SK-N-SH treated with all-trans-retinoic acid at 6 μM for 48 hours (cell line): Measurements from ENCODE around the gene PTPMT1.

Experiments used
- ATAC-seq: fragments of 200-7000 bp; cut with Tn5 transposase; 3 replicates; pipeline ENCODE4 v1.9.1; 2020; ENCODE audit warnings: mild to moderate bottlenecking, moderate library complexity
- ARNTL ChIP-seq: fragments of 450-650 bp; formaldehyde crosslinking; IDR thresholded peaks from 2 replicates; pipeline ENCODE4 v1.5.0; 2020; ENCODE audit warnings: low read depth, mild to moderate bottlenecking, moderate library complexity, borderline replicate concordance
- BACH2 ChIP-seq: fragments of 250-450 bp; sonication (Bioruptor Pico); IDR thresholded peaks from 2 replicates; pipeline ENCODE4 v1.9.0; 2021; ENCODE audit warnings: mild to moderate bottlenecking, borderline replicate concordance
- CSDC2 ChIP-seq: fragments of 250-450 bp; sonication (Bioruptor Pico); IDR thresholded peaks from 2 replicates; pipeline ENCODE4 v1.5.0; 2020; ENCODE audit warnings: mild to moderate bottlenecking, moderate library complexity
- ESRRG ChIP-seq: fragments of 250-450 bp; sonication (Bioruptor Pico); IDR thresholded peaks from 2 replicates; pipeline ENCODE4 v1.6.1; 2021; ENCODE audit warnings: mild to moderate bottlenecking
- GLIS3 ChIP-seq: fragments of 250-450 bp; sonication (Bioruptor Pico); IDR thresholded peaks from 2 replicates; pipeline ENCODE4 v1.5.0; 2020; ENCODE audit warnings: mild to moderate bottlenecking, moderate library complexity
- OSR1 ChIP-seq: fragments of 250-450 bp; sonication (Bioruptor Pico); IDR thresholded peaks from 2 replicates; pipeline ENCODE4 v1.8.0; 2022; ENCODE audit warnings: moderate library complexity, mild to moderate bottlenecking, inconsistent platforms
- PPARA ChIP-seq: fragments of 250-450 bp; sonication (Bioruptor Pico); IDR thresholded peaks from 2 replicates; pipeline ENCODE4 v1.5.0; 2020; ENCODE audit warnings: mild to moderate bottlenecking, borderline replicate concordance
- RARB ChIP-seq: fragments of 250-450 bp; sonication (Bioruptor Pico); IDR thresholded peaks from 2 replicates; pipeline ENCODE4 v1.8.0; 2021; ENCODE audit warnings: mild to moderate bottlenecking, moderate library complexity
- SNAI2 ChIP-seq: fragments of 250-450 bp; sonication (Bioruptor Pico); IDR thresholded peaks from 2 replicates; pipeline ENCODE4 v1.5.0; 2020; ENCODE audit warnings: mild to moderate bottlenecking, moderate library complexity
- TCF4 ChIP-seq: fragments of 250-450 bp; sonication (Bioruptor Pico); IDR thresholded peaks from 2 replicates; pipeline ENCODE4 v1.8.0; 2021; ENCODE audit warnings: mild to moderate bottlenecking, moderate library complexity, borderline replicate concordance
- TOX ChIP-seq: fragments of 250-450 bp; sonication (Bioruptor Pico); IDR thresholded peaks from 2 replicates; pipeline ENCODE4 v1.8.0; 2021; ENCODE audit warnings: mild to moderate bottlenecking, moderate library complexity, borderline replicate concordance
- ZC3H10 ChIP-seq: fragments of 250-450 bp; sonication (Bioruptor Pico); IDR thresholded peaks from 2 replicates; pipeline ENCODE4 v1.5.1; 2021; ENCODE audit warnings: mild to moderate bottlenecking, moderate library complexity
- ZFP3 ChIP-seq: fragments of 250-450 bp; sonication (Bioruptor Pico); IDR thresholded peaks from 2 replicates; pipeline ENCODE4 v1.5.0; 2020; ENCODE audit warnings: mild to moderate bottlenecking, moderate library complexity
- ZFP30 ChIP-seq: fragments of 450-650 bp; formaldehyde crosslinking; IDR thresholded peaks from 2 replicates; pipeline ENCODE4 v1.5.0; 2022; ENCODE audit warnings: mild to moderate bottlenecking, moderate library complexity
- ZNF565 ChIP-seq: fragments of 450-650 bp; formaldehyde crosslinking; conservative IDR thresholded peaks from 2 replicates; pipeline ENCODE4 v1.5.0; 2020; ENCODE audit warnings: low read depth, mild to moderate bottlenecking, moderate library complexity
- ZNF70 ChIP-seq: fragments of 450-650 bp; formaldehyde crosslinking; IDR thresholded peaks from 2 replicates; pipeline ENCODE4 v1.5.0; 2020; ENCODE audit warnings: mild to moderate bottlenecking, moderate library complexity
- ZNF8 ChIP-seq: fragments of 450-650 bp; formaldehyde crosslinking; IDR thresholded peaks from 2 replicates; pipeline ENCODE4 v1.5.0; 2020; ENCODE audit warnings: mild to moderate bottlenecking, moderate library complexity
- TF ChIP-seq, protein P1 (sequence below): fragments of 250-450 bp; sonication (Bioruptor Pico); IDR thresholded peaks from 2 replicates; pipeline ENCODE4 v1.5.0; 2020; ENCODE audit warnings: mild to moderate bottlenecking, moderate library complexity
- TF ChIP-seq, protein P2 (sequence below): fragments of 250-450 bp; sonication (Bioruptor Pico); IDR thresholded peaks from 2 replicates; pipeline ENCODE4 v1.8.0; 2021; ENCODE audit warnings: low read depth, mild to moderate bottlenecking, moderate library complexity, borderline replicate concordance
- TF ChIP-seq, protein P3 (sequence below): fragments of 250-450 bp; sonication (Bioruptor Pico); IDR thresholded peaks from 2 replicates; pipeline ENCODE4 v1.5.1; 2021; ENCODE audit warnings: mild to moderate bottlenecking, moderate library complexity
- TF ChIP-seq, protein P4 (sequence below): fragments of 250-450 bp; sonication (Bioruptor Pico); IDR thresholded peaks from 2 replicates; pipeline ENCODE4 v1.5.1; 2020; ENCODE audit warnings: low read depth, mild to moderate bottlenecking, moderate library complexity
- TF ChIP-seq, protein P5 (sequence below): fragments of 250-450 bp; sonication (Bioruptor Pico); IDR thresholded peaks from 2 replicates; pipeline ENCODE4 v1.8.0; 2020; ENCODE audit warnings: mild to moderate bottlenecking, moderate library complexity, borderline replicate concordance

The PTPMT1 gene

DNA sequence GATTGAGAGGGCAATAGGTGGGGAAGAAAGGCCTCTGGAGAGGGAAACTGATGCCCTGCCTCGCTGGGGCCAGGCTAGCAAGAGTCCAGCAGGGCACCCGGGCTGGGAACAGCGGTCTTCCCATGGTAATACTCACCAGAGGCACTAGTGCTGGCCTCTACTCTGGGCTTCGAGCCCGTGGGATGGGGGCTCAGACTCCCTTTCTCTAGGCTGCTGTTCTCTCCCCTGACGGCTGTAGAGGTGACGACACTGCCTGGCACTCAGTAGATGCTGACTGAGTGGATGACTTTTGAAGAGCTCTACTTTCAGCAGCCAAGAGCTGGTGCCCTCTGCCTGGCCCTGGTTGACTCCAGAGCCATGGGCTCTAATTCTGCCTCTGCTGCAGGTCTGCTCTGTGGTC lies 29.6 kb downstream of the PTPMT1 start (continued):
- TF ChIP-seq, protein P1, sequence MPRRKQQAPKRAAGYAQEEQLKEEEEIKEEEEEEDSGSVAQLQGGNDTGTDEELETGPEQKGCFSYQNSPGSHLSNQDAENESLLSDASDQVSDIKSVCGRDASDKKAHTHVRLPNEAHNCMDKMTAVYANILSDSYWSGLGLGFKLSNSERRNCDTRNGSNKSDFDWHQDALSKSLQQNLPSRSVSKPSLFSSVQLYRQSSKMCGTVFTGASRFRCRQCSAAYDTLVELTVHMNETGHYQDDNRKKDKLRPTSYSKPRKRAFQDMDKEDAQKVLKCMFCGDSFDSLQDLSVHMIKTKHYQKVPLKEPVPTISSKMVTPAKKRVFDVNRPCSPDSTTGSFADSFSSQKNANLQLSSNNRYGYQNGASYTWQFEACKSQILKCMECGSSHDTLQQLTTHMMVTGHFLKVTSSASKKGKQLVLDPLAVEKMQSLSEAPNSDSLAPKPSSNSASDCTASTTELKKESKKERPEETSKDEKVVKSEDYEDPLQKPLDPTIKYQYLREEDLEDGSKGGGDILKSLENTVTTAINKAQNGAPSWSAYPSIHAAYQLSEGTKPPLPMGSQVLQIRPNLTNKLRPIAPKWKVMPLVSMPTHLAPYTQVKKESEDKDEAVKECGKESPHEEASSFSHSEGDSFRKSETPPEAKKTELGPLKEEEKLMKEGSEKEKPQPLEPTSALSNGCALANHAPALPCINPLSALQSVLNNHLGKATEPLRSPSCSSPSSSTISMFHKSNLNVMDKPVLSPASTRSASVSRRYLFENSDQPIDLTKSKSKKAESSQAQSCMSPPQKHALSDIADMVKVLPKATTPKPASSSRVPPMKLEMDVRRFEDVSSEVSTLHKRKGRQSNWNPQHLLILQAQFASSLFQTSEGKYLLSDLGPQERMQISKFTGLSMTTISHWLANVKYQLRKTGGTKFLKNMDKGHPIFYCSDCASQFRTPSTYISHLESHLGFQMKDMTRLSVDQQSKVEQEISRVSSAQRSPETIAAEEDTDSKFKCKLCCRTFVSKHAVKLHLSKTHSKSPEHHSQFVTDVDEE = no peak
- TF ChIP-seq ZFP3 (CRISPR knock-in tag) (no peak), ZNF70 (CRISPR knock-in tag) (no peak), OSR1 (CRISPR knock-in tag) (no peak), ZFP30 (CRISPR knock-in tag) (no peak), ZC3H10 (CRISPR knock-in tag) (no peak)
- TF ChIP-seq, protein P2, sequence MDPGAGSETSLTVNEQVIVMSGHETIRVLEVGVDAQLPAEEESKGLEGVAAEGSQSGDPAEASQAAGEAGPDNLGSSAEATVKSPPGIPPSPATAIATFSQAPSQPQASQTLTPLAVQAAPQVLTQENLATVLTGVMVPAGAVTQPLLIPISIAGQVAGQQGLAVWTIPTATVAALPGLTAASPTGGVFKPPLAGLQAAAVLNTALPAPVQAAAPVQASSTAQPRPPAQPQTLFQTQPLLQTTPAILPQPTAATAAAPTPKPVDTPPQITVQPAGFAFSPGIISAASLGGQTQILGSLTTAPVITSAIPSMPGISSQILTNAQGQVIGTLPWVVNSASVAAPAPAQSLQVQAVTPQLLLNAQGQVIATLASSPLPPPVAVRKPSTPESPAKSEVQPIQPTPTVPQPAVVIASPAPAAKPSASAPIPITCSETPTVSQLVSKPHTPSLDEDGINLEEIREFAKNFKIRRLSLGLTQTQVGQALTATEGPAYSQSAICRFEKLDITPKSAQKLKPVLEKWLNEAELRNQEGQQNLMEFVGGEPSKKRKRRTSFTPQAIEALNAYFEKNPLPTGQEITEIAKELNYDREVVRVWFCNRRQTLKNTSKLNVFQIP (CRISPR knock-in tag) = no peak

DNA sequence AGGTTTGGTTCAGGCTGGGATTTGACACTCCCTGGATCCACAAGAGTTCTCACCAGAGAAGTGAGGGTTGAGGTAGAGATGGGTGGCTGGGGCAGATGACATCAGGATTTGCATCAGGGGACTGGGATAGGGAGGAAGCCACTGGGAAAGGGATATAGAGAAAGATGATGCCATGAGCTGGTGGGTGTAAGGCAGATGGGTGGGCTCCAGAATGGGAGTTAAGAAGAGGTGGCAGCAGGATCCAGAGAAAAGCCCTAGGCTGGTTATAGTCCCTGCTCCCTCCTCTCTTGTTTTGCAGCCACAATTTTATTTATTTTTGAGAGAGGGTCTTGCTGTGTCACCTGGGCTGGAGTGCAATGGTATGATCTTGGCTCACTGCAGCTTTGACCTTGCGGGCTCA lies 30.6 kb downstream of the PTPMT1 start:
- no peak for TF ChIP-seq TCF4
- no peak for TF ChIP-seq BACH2 (CRISPR knock-in tag)
- no peak for TF ChIP-seq PPARA
- no peak for TF ChIP-seq ARNTL (CRISPR knock-in tag)
- no peak for TF ChIP-seq CSDC2
- no peak for TF ChIP-seq ZNF565
- no peak for TF ChIP-seq RARB (CRISPR knock-in tag)
- TF ChIP-seq ESRRG (CRISPR knock-in tag) = no peak
- TF ChIP-seq ZNF8 (CRISPR knock-in tag) = no peak
- no peak for TF ChIP-seq SNAI2
- TF ChIP-seq GLIS3 = no peak
- TF ChIP-seq TOX (CRISPR knock-in tag) = no peak
- no peak for TF ChIP-seq ZFP3 (CRISPR knock-in tag)
- TF ChIP-seq, protein P3, sequence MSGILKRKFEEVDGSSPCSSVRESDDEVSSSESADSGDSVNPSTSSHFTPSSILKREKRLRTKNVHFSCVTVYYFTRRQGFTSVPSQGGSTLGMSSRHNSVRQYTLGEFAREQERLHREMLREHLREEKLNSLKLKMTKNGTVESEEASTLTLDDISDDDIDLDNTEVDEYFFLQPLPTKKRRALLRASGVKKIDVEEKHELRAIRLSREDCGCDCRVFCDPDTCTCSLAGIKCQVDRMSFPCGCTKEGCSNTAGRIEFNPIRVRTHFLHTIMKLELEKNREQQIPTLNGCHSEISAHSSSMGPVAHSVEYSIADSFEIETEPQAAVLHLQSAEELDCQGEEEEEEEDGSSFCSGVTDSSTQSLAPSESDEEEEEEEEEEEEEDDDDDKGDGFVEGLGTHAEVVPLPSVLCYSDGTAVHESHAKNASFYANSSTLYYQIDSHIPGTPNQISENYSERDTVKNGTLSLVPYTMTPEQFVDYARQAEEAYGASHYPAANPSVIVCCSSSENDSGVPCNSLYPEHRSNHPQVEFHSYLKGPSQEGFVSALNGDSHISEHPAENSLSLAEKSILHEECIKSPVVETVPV (CRISPR knock-in tag) = no peak
- TF ChIP-seq OSR1 (CRISPR knock-in tag) = no peak
- TF ChIP-seq, protein P4, sequence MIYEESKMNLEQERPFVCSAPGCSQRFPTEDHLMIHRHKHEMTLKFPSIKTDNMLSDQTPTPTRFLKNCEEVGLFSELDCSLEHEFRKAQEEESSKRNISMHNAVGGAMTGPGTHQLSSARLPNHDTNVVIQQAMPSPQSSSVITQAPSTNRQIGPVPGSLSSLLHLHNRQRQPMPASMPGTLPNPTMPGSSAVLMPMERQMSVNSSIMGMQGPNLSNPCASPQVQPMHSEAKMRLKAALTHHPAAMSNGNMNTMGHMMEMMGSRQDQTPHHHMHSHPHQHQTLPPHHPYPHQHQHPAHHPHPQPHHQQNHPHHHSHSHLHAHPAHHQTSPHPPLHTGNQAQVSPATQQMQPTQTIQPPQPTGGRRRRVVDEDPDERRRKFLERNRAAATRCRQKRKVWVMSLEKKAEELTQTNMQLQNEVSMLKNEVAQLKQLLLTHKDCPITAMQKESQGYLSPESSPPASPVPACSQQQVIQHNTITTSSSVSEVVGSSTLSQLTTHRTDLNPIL (CRISPR knock-in tag) = no peak
- no peak for TF ChIP-seq ZC3H10 (CRISPR knock-in tag)
- TF ChIP-seq, protein P5, sequence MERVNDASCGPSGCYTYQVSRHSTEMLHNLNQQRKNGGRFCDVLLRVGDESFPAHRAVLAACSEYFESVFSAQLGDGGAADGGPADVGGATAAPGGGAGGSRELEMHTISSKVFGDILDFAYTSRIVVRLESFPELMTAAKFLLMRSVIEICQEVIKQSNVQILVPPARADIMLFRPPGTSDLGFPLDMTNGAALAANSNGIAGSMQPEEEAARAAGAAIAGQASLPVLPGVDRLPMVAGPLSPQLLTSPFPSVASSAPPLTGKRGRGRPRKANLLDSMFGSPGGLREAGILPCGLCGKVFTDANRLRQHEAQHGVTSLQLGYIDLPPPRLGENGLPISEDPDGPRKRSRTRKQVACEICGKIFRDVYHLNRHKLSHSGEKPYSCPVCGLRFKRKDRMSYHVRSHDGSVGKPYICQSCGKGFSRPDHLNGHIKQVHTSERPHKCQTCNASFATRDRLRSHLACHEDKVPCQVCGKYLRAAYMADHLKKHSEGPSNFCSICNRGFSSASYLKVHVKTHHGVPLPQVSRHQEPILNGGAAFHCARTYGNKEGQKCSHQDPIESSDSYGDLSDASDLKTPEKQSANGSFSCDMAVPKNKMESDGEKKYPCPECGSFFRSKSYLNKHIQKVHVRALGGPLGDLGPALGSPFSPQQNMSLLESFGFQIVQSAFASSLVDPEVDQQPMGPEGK (CRISPR knock-in tag) = no peak
- ATAC-seq = no peak

DNA sequence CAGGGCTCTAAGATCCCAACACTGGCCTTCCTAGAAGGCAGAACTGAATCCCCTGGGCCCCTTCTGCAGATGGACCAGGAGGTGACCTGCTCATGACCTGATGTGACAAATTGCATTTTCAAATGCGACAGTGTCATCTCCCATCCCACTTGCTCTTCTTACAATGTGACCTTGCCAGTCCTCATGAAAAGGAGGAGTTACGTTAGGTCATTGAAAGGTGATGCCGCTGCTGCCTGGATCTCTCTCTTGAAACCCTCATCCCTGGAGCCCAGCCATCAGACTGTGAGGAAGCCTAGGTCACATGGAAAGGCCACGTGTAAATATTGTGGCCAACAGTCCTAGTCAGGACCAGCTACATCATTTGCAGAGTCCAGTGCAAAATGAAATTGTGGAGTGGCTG lies 34.5 kb downstream of the PTPMT1 start:
- TF ChIP-seq, protein P1 = no peak
- TF ChIP-seq OSR1 (CRISPR knock-in tag) = no peak
- no peak for TF ChIP-seq ZC3H10 (CRISPR knock-in tag)
- no peak for TF ChIP-seq PPARA
- TF ChIP-seq ARNTL (CRISPR knock-in tag) = no peak
- no peak for TF ChIP-seq TOX (CRISPR knock-in tag)
- TF ChIP-seq BACH2 (CRISPR knock-in tag) = no peak
- no peak for TF ChIP-seq GLIS3
- TF ChIP-seq TCF4 = no peak
- TF ChIP-seq RARB (CRISPR knock-in tag) = no peak
- ATAC-seq = no peak
